GM23338 (cell line): ENCODE data around the gene FSIP1. TPM values are rescaled to one million over a fixed set of nuclear protein-coding genes. Genes with fewer than 3 reads are reported as not detected.

ENCODE experiments used
- ATAC-seq: fragments of 200-7000 bp; cut with Tn5 transposase; 3 replicates; pipeline ENCODE4 v1.9.1; 2020
- DNase-seq: peaks from one replicate; pipeline ENCODE4 v3.0.0-alpha.2; 2015; ENCODE audit warnings: low spot score
- H2AFZ ChIP-seq: fragments of 200-600 bp; sonication (generic); 2 replicates; pipeline ENCODE4 v1.8.0; 2016; ENCODE audit warnings: antibody characterized with exemption, mild to moderate bottlenecking, moderate library complexity
- H3F3A ChIP-seq: fragments of 200-600 bp; sonication (generic); replicated peaks from 2 replicates; pipeline ENCODE4 v1.8.0; 2017; ENCODE audit warnings: antibody characterized with exemption, mixed run types, low read depth
- H3K27ac ChIP-seq: fragments of 200-600 bp; sonication (generic); 2 replicates; pipeline ENCODE4 v1.6.1; 2016; ENCODE audit warnings: low read depth
- H3K27me3 ChIP-seq: fragments of 200-600 bp; sonication (generic); 2 replicates; pipeline ENCODE4 v1.8.0; 2016; ENCODE audit warnings: mild to moderate bottlenecking, mixed run types, moderate library complexity; ENCODE audit not compliant: insufficient read depth
- H3K36me3 ChIP-seq: fragments of 200-600 bp; sonication (generic); 2 replicates; pipeline ENCODE4 v1.8.0; 2016; ENCODE audit warnings: mild to moderate bottlenecking; ENCODE audit not compliant: insufficient read depth
- H3K4me1 ChIP-seq: fragments of 200-600 bp; sonication (generic); 2 replicates; pipeline ENCODE4 v1.8.0; 2016; ENCODE audit warnings: mild to moderate bottlenecking, moderate library complexity; ENCODE audit not compliant: insufficient read depth
- H3K4me2 ChIP-seq: fragments of 200-600 bp; sonication (generic); 2 replicates; pipeline ENCODE4 v1.7.1; 2017; ENCODE audit warnings: mixed run types
- H3K4me3 ChIP-seq: fragments of 200-600 bp; sonication (generic); 2 replicates; pipeline ENCODE4 v1.6.1; 2016; ENCODE audit warnings: mixed run types
- H3K79me2 ChIP-seq: fragments of 200-600 bp; sonication (generic); replicated peaks from 2 replicates; pipeline ENCODE4 v1.8.0; 2017; ENCODE audit warnings: mild to moderate bottlenecking; ENCODE audit not compliant: insufficient read depth
- H3K9me2 ChIP-seq: fragments of 200-600 bp; sonication (generic); 2 replicates; pipeline ENCODE4 v1.8.0; 2017; ENCODE audit not compliant: insufficient read depth
- H4K20me1 ChIP-seq: fragments of 200-600 bp; sonication (generic); replicated peaks from 2 replicates; pipeline ENCODE4 v1.8.0; 2017; ENCODE audit warnings: mild to moderate bottlenecking; ENCODE audit not compliant: insufficient read depth
- H3K27ac Mint-ChIP-seq: 2 replicates; pipeline ENCODE4 v1.8.0; 2020; ENCODE audit warnings: inconsistent platforms, mild to moderate bottlenecking, moderate library complexity, mixed read lengths
- H3K27me3 Mint-ChIP-seq: 3 replicates; pipeline ENCODE4 v1.8.0; 2022; ENCODE audit warnings: low read depth, mild to moderate bottlenecking, moderate library complexity, mixed read lengths, inconsistent platforms; ENCODE audit not compliant: insufficient read depth, poor library complexity
- H3K36me3 Mint-ChIP-seq: 3 replicates; pipeline ENCODE4 v1.8.0; 2021; ENCODE audit warnings: low read depth, mild to moderate bottlenecking, inconsistent platforms, moderate library complexity, mixed read lengths
- H3K4me1 Mint-ChIP-seq: 3 replicates; pipeline ENCODE4 v1.8.0; 2020; ENCODE audit warnings: mild to moderate bottlenecking, inconsistent platforms, mixed read lengths
- H3K4me3 Mint-ChIP-seq: 3 replicates; pipeline ENCODE4 v1.8.0; 2021; ENCODE audit warnings: moderate library complexity, mild to moderate bottlenecking, inconsistent platforms, mixed read lengths
- H3K9me3 Mint-ChIP-seq: 3 replicates; pipeline ENCODE4 v1.8.0; 2020; ENCODE audit warnings: moderate library complexity, mild to moderate bottlenecking, inconsistent platforms, mixed read lengths
- CREB1 ChIP-seq: fragments of 250-450 bp; sonication (Bioruptor Pico); IDR thresholded peaks from 2 replicates; pipeline ENCODE4 v1.5.0; 2020; ENCODE audit warnings: low read depth, mild to moderate bottlenecking, moderate library complexity
- CTCF ChIP-seq, 2 experiments: fragments of 200-600 bp in 1 of 2; sonication (generic) in 1 of 2; conservative IDR thresholded peaks; 2 replicates each; pipeline versions ENCODE4 v1.5.1 to v1.6.1; 2016 to 2017; ENCODE audit warnings: antibody characterized with exemption in 2 of 2, low read depth in 2 of 2, mild to moderate bottlenecking in 2 of 2, moderate library complexity in 1 of 2
- ETS1 ChIP-seq: IDR thresholded peaks from 2 replicates; pipeline ENCODE4 v1.6.1; 2016; ENCODE audit warnings: antibody characterized with exemption
- EZH2 ChIP-seq: fragments of 200-600 bp; sonication (generic); IDR thresholded peaks from one replicate; pipeline ENCODE4 v1.8.0; 2017; ENCODE audit warnings: antibody characterized with exemption, mild to moderate bottlenecking, low read depth; ENCODE audit not compliant: unreplicated experiment
- JUNB ChIP-seq: IDR thresholded peaks from one replicate; pipeline ENCODE4 v1.6.1; 2016; ENCODE audit warnings: antibody characterized with exemption; ENCODE audit not compliant: unreplicated experiment
- REST ChIP-seq: IDR thresholded peaks from one replicate; pipeline ENCODE4 v1.6.1; 2018; ENCODE audit warnings: antibody characterized with exemption; ENCODE audit not compliant: unreplicated experiment
- STAT1 ChIP-seq: IDR thresholded peaks from one replicate; pipeline ENCODE4 v1.6.1; 2016; ENCODE audit warnings: antibody characterized with exemption; ENCODE audit not compliant: unreplicated experiment
- ZNF114 ChIP-seq: fragments of 250-450 bp; sonication (Bioruptor Pico); IDR thresholded peaks from 2 replicates; pipeline ENCODE4 v1.5.0; 2020; ENCODE audit warnings: mild to moderate bottlenecking, moderate library complexity
- ZNF331 ChIP-seq: fragments of 250-450 bp; sonication (Bioruptor Pico); IDR thresholded peaks from 2 replicates; pipeline ENCODE4 v1.5.0; 2020; ENCODE audit warnings: low read depth, mild to moderate bottlenecking, moderate library complexity
- ZNF462 ChIP-seq: fragments of 250-450 bp; sonication (Bioruptor Pico); IDR thresholded peaks from 2 replicates; pipeline ENCODE4 v1.5.0; 2020; ENCODE audit warnings: mild to moderate bottlenecking, moderate library complexity
- polyA plus RNA-seq: library from polyadenylated mRNA; unstranded; fragments of >200 nt; fragmentation: Nextera tagmentation; extraction: Ambion mirVana; gene quantifications from 2 replicates; pipeline ENCODE4 v1.2.1, GENCODE V29; 2016
- total RNA-seq: library from RNA; depleted of rRNA; stranded (reverse); fragments of >200 nt; shearing (Covaris generic); gene quantifications from 2 replicates; pipeline ENCODE4 v1.2.3, GENCODE V29; 2014

Gene FSIP1
- total and polyA plus RNA-seq, 2 experiments from 2014 or later: 0.92 to 2.1 TPM

GRCh38 chr15:39565851-39566250, 216.8 kb downstream of the FSIP1 start (continued):
- no peak for TF ChIP-seq ZNF462 (CRISPR knock-in tag)
- no peak for TF ChIP-seq JUNB
- no peak for TF ChIP-seq EZH2

- H3K4me1 Mint-ChIP-seq: no peaks in the 10 kb centered on the region
- Histone ChIP-seq H3F3A (no peaks in the 10 kb centered on the region), H3K27ac (no peak overlapping the region), H3K4me3 (no peak overlapping the region), H3K4me1 (no peaks in the 10 kb centered on the region), H3K4me2 (no peak overlapping the region), H3K9me2 (0 out of 2 replicates have a peak, but pooled peaks cover 3% of the 10 kb centered on the region), H3K27me3 (no peaks in the 10 kb centered on the region), H2AFZ (peak overlapping the region; percentile 66), H4K20me1 (no peaks in the 10 kb centered on the region), H3K79me2 (no peaks in the 10 kb centered on the region), H3K36me3 (no peaks in the 10 kb centered on the region)
- H3K4me3 Mint-ChIP-seq: no peak overlapping the region
- no peak overlapping the region for H3K27ac Mint-ChIP-seq
- H3K36me3 Mint-ChIP-seq: no peaks in the 10 kb centered on the region
- H3K9me3 Mint-ChIP-seq: no peaks in the 10 kb centered on the region
- ATAC-seq (no peak), DNase-seq (no peak)
- no peaks in the 10 kb centered on the region for H3K27me3 Mint-ChIP-seq
- TF ChIP-seq CTCF (conservative IDR thresholded peaks at IDR 0.05; ENCODE audit: low read depth in 2 of 2): no peak
- no peak for TF ChIP-seq ETS1
- no peak for TF ChIP-seq JUNB
- TF ChIP-seq REST: no peak
- no peak for TF ChIP-seq ZNF114 (CRISPR knock-in tag)
- no peak for TF ChIP-seq CREB1 (CRISPR knock-in tag)
- TF ChIP-seq ZNF331 (CRISPR knock-in tag): no peak
- TF ChIP-seq STAT1: no peak
Observed at GRCh38 chr15:39564972-39565665, 217.5 kb downstream of the FSIP1 start.
